Gastroesophageal sphincter (tissue), 3 donors: Measurements from ENCODE around the gene MARCHF2.

Experiments
- POLR2A ChIP-seq, 2 donors: fragments of 450-650 bp; IDR thresholded peaks; one replicate each; pipeline ENCODE4 v1.6.1; 2017; ENCODE audit warnings: antibody characterized with exemption in 2 of 2, mild to moderate bottlenecking in 2 of 2, moderate library complexity in 1 of 2
- TF ChIP-seq, protein P1 (sequence below), 4 experiments: fragments of 200-600 bp in 2 of 4; fragments of 450-650 bp in 2 of 4; sonication (generic) in 1 of 4; IDR thresholded peaks; one replicate each; pipeline ENCODE4 v1.5.1; 2017 to 2019; ENCODE audit warnings: antibody characterized with exemption in 4 of 4, mild to moderate bottlenecking in 2 of 4, moderate library complexity in 2 of 4

DNA sequence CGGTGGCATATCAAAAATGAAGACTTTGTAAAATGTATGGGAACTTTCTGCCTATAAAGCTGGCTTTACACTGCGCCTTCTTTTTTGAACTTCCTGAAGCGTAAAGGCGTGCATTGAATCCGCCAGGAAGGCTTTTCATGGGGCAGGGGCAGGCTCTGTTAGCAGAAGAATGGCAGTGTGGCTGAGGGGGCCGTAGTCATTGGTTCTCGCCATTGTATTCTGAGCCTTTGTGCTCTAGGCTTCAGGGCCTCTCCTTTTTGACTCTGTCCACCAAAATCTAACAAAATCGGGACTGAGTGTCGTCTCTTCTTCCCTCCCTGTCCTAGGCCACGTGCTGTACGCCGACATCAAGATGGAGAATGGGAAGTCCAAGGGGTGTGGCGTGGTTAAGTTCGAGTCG lies 75.3 kb downstream of the MARCHF2 start:
- TF ChIP-seq, protein P1, sequence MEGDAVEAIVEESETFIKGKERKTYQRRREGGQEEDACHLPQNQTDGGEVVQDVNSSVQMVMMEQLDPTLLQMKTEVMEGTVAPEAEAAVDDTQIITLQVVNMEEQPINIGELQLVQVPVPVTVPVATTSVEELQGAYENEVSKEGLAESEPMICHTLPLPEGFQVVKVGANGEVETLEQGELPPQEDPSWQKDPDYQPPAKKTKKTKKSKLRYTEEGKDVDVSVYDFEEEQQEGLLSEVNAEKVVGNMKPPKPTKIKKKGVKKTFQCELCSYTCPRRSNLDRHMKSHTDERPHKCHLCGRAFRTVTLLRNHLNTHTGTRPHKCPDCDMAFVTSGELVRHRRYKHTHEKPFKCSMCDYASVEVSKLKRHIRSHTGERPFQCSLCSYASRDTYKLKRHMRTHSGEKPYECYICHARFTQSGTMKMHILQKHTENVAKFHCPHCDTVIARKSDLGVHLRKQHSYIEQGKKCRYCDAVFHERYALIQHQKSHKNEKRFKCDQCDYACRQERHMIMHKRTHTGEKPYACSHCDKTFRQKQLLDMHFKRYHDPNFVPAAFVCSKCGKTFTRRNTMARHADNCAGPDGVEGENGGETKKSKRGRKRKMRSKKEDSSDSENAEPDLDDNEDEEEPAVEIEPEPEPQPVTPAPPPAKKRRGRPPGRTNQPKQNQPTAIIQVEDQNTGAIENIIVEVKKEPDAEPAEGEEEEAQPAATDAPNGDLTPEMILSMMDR (IDR thresholded peaks at IDR 0.05), result no peak
- TF ChIP-seq POLR2A (IDR thresholded peaks at IDR 0.05), result no peak
